A673 (cell line): ENCODE measurements around the gene C4orf54. TPM values are rescaled to one million over a fixed set of nuclear protein-coding genes. Genes with fewer than 3 reads are reported as not detected.

ENCODE experiments used
- Bru-seq: library from RNA; stranded (reverse); fragments of 400-500 nt; gene quantifications from one replicate; lab custom pipeline; 2021; lab: Mats Ljungman, UMichigan
- BruChase-seq, 2 experiments: library from RNA; stranded (reverse); fragments of 400-500 nt; gene quantifications; one replicate each; lab custom pipeline; 2021; lab: Mats Ljungman, UMichigan
- BruUV-seq: library from RNA; stranded (reverse); fragments of 400-500 nt; replicated peaks from 2 replicates; lab custom pipeline; 2021; lab: Mats Ljungman, UMichigan
- CTCF ChIA-PET: fragments of 300-600 bp; sonication (Branson Sonifier 250); formaldehyde crosslinking; loops from one replicate; lab custom pipeline; 2022; ENCODE audit warnings: antibody characterized with exemption; lab: Charles Lee
- POLR2A ChIA-PET: fragments of 300-600 bp; sonication (Branson Sonifier 250); formaldehyde crosslinking; loops from one replicate; lab custom pipeline; 2022; ENCODE audit warnings: antibody characterized with exemption; ENCODE audit not compliant: low non-redundant PET; lab: Charles Lee
- DNase-seq: peaks from one replicate; pipeline ENCODE4 v3.0.0-alpha.2; 2015; ENCODE audit warnings: low spot score
- H3K27ac ChIP-seq: fragments of 200-600 bp; sonication (generic); 2 replicates; pipeline ENCODE4 v1.5.1; 2016; ENCODE audit warnings: mixed run types, low read depth, mild to moderate bottlenecking, mixed read lengths, antibody characterized with exemption, low read length; ENCODE audit not compliant: poor library complexity, severe bottlenecking
- H3K27me3 ChIP-seq: fragments of 200-600 bp; sonication (generic); replicated peaks from 2 replicates; pipeline ENCODE4 v1.6.1; 2017; ENCODE audit warnings: mixed run types, low read depth, mild to moderate bottlenecking, mixed read lengths, antibody characterized with exemption, low read length; ENCODE audit not compliant: insufficient read depth, poor library complexity
- H3K36me3 ChIP-seq: fragments of 200-600 bp; sonication (generic); 2 replicates; pipeline ENCODE4 v1.6.1; 2016; ENCODE audit warnings: mixed run types, mild to moderate bottlenecking, mixed read lengths, antibody characterized with exemption, low read length; ENCODE audit not compliant: insufficient read depth, poor library complexity, severe bottlenecking
- H3K4me1 ChIP-seq: fragments of 200-600 bp; sonication (generic); 2 replicates; pipeline ENCODE4 v1.6.1; 2017; ENCODE audit warnings: mixed run types, mild to moderate bottlenecking, mixed read lengths, antibody characterized with exemption, low read length; ENCODE audit not compliant: insufficient read depth, poor library complexity, severe bottlenecking
- H3K4me3 ChIP-seq: fragments of 200-600 bp; sonication (generic); 2 replicates; pipeline ENCODE4 v1.5.1; 2016; ENCODE audit warnings: low read depth, mixed run types, mild to moderate bottlenecking, mixed read lengths, low read length; ENCODE audit not compliant: poor library complexity, severe bottlenecking
- H3K9me3 ChIP-seq: fragments of 200-600 bp; sonication (generic); 2 replicates; pipeline ENCODE4 v1.6.1; 2016; ENCODE audit warnings: mixed run types, low read depth, mild to moderate bottlenecking, mixed read lengths, antibody characterized with exemption, low read length; ENCODE audit not compliant: poor library complexity, severe bottlenecking
- EZH2 ChIP-seq: fragments of 200-600 bp; sonication (generic); IDR thresholded peaks from 2 replicates; pipeline ENCODE4 v1.6.1; 2017; ENCODE audit warnings: borderline replicate concordance, low read depth, mild to moderate bottlenecking, mixed read lengths, antibody characterized with exemption, low read length; ENCODE audit not compliant: poor library complexity, severe bottlenecking
- intact Hi-C: fragments of 100-400 bp; cut with micrococcal nuclease; formaldehyde crosslinking; loops from one replicate; pipeline ENCODE4 v1.10.0; 2022; ENCODE audit not compliant: unreplicated experiment
- long read RNA-seq: library from polyadenylated mRNA; stranded (forward); transcript quantifications from one replicate; pipeline ENCODE4 v2.0.0, GENCODE V29; 2022
- total RNA-seq: library from RNA; stranded (reverse); gene quantifications from 2 replicates; pipeline ENCODE4 v1.2.3, GENCODE V29; 2021
- TF ChIP-seq, protein P1 (sequence below): fragments of 300-800, 200-600 bp; sonication (generic); conservative IDR thresholded peaks from 2 replicates; pipeline ENCODE4 v1.5.1; 2017; ENCODE audit warnings: low read depth, mild to moderate bottlenecking, antibody characterized with exemption, low read length, moderate library complexity, mixed read lengths

The C4orf54 gene
- total RNA-seq (not detected in 2 replicates), Bru-seq, nascent RNA (not detected), BruChase-seq, experiment 1, labeled RNA remaining after a 2-hour chase (not detected), BruChase-seq, experiment 2, labeled RNA remaining after a 6-hour chase (percentile 7 among the genes with signal in this experiment)
- long read RNA-seq: 0 reads

DNA sequence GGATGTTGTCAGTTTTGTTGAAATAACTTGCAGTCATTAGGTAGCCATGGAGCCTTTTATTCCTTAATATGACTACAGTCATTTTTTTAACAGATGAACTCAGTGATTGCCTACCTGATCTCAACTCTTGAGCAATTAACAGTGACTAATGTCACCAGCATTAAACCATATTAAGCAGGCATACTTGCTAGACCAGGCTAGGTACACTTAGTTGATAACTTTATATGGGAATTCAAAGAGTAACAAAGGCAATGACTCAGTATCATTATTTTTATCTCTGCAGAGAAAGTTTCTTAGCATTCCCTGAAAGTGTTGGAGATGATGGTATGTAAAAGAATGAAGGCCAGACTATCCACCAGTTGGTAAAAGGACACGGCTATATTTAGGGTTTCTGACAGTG is at the start of gene C4orf54:
TSS of gene C4orf54 (minus strand) at position 31 of the 400 bp plus-strand sequence. CDS start 3,180 bp downstream, outside the sequence.
- Histone ChIP-seq H3K4me1 (no peaks in the 10 kb centered on the region), H3K9me3 (no peaks in the 10 kb centered on the region), H3K27ac (no peak within 1 kb of the TSS), H3K36me3 (no peaks in the 10 kb centered on the region), H3K4me3 (no peak within 1 kb of the TSS), H3K27me3 (peaks cover 29% of the 10 kb centered on the region)
- ChIA-PET POLR2A (no interaction called here), CTCF (no interaction called here)
- no TSS peak for BruUV-seq
- intact Hi-C loops: no loop called here
- TF ChIP-seq EZH2: no peak
- TF ChIP-seq, protein P1, sequence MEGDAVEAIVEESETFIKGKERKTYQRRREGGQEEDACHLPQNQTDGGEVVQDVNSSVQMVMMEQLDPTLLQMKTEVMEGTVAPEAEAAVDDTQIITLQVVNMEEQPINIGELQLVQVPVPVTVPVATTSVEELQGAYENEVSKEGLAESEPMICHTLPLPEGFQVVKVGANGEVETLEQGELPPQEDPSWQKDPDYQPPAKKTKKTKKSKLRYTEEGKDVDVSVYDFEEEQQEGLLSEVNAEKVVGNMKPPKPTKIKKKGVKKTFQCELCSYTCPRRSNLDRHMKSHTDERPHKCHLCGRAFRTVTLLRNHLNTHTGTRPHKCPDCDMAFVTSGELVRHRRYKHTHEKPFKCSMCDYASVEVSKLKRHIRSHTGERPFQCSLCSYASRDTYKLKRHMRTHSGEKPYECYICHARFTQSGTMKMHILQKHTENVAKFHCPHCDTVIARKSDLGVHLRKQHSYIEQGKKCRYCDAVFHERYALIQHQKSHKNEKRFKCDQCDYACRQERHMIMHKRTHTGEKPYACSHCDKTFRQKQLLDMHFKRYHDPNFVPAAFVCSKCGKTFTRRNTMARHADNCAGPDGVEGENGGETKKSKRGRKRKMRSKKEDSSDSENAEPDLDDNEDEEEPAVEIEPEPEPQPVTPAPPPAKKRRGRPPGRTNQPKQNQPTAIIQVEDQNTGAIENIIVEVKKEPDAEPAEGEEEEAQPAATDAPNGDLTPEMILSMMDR: no peak
- DNase-seq: no peak

DNA sequence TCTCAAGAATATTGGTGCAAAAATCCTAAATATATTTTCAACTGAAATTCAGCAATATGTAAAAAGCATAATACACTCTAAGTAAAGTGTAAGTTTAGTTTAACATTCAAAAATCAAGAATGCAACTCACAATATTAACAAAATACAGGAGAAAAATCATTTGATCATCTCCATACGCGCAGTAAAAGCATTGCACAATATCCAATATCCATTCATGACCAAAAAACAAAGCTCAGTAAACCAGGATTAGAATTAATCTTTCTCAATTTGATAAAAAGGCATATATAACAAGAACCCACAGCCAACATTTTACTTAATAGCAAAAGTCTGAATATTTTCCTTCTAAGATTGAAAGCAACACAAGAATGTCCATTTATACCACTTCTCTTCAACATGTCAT is 48.3 kb upstream of the C4orf54 start:
- Histone ChIP-seq H3K9me3 (no peaks in the 10 kb centered on the region), H3K4me3 (no peak overlapping the region), H3K4me1 (no peaks in the 10 kb centered on the region), H3K27me3 (peaks cover 5% of the 10 kb centered on the region), H3K36me3 (no peaks in the 10 kb centered on the region), H3K27ac (no peak overlapping the region)
- POLR2A ChIA-PET: no interaction called here
- CTCF ChIA-PET: no interaction called here
- BruUV-seq: no TSS peak
- no peak for DNase-seq
- TF ChIP-seq EZH2: no peak
- TF ChIP-seq, protein P1: no peak
- intact Hi-C loops: no loop called here

DNA sequence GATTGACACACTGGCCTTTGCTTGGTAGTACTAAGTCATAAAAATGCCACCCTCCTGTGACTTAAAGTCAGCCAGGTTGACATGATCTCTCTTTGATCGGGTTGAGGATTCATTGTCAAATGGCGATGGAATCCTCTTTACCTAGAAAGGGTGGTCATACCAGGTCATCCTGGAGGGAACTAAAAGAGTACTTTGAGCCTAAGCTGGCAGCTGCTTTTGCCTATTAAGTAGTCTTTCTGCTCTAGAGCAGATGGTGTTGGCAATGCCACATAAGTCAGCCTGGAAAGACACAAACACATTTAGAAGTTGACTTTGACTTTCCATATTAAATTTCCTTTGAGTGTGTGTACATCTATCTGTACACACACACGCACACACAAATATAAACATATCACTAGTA is 39.2 kb upstream of the C4orf54 start:
- H3K4me1 ChIP-seq: no peaks in the 10 kb centered on the region
- intact Hi-C loops: no loop called here
- no peak for DNase-seq
- ChIA-PET POLR2A (interaction anchor here (0.7 kb wide), 1 partner anchor 86 kb away, joined by 3 read pairs; no protein-coding TSS in a partner anchor), CTCF (no interaction called here)
- H3K36me3 ChIP-seq: no peaks in the 10 kb centered on the region
- BruUV-seq: no TSS peak
- no peaks in the 10 kb centered on the region for H3K9me3 ChIP-seq
- TF ChIP-seq, protein P1: no peak
- no peak for TF ChIP-seq EZH2
- no peak overlapping the region for H3K4me3 ChIP-seq
- no peak overlapping the region for H3K27ac ChIP-seq
- no peaks in the 10 kb centered on the region for H3K27me3 ChIP-seq
